GM08714 (cell line): ENCODE results near the gene SSR2.

ENCODE experiments used
- H3K4me3 ChIP-seq: fragments of 200-500 bp; sonication (Bioruptor generic); 2 replicates; pipeline ENCODE4 v1.5.1; 2014; ENCODE audit warnings: mild to moderate bottlenecking, low read length, inconsistent platforms
- ZNF274 ChIP-seq: IDR thresholded peaks from 2 replicates; pipeline ENCODE4 v1.6.1; 2012; ENCODE audit warnings: mild to moderate bottlenecking, low read depth, low read length

The SSR2 gene

DNA sequence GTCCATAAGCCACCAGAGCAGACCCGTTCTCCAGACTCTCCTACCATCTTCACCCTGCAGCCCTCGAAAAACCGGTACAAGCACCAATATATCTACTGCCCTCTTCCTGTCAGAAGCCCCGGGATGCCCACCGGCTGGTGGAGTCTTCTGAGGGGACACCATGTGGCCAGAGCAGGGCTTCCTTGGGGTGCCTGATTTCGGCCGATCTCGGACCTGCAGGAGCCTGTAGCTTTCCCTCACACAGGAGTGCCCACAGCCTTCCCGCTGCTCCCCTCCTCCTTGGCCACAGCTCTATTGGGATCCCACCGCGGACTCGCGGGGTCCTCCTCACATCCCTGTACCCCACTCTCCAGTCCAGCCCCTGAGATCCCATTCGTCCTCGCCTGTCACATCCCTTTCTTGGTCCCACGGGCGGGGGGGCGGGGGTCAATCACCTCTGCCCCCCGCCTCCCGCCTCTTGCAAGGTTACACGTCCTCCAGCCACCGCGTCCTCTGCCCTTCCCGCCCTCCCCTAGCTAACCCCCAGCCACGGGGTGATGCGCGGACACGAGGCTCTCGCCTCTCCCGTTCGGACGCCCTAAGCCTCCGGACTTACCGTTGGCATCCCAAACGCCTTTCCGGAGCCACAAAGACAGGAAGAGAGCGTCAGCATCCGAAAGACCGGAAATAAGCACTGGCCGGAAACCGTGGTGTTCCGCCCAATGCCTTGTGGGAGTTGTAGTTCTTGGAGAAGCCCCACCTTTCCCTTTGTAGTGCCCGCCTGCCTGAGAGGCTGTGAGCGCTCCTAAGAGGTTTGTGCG lies at the start of gene SSR2:
SSR2 (minus strand) TSS at position 659 of the 800 bp plus-strand sequence. CDS start 784 bp downstream, outside the sequence.
- peak within 1 kb of the TSS; percentile 70 for H3K4me3 ChIP-seq
- TF ChIP-seq ZNF274 = no peak

DNA sequence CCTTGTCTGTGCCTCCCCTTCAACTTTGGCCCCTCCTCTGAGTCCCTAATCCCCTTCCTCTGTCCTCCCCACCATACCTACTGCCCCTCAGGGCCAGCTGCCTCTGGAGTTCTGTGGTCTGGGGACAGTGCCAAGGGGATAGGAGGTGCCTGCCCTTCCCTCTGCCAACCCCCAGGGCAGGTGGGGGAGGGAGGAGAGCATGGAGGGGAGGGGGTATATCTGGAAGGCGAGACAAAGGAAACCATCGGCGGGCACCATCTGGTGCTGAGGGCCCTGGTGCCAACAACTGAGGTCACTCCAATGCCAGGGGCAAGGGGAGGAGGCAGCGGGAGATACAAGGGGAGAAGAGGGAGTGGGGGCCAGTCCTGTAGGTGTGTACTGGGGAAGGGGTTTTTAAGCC lies 49.8 kb upstream of the SSR2 start:
- H3K4me3 ChIP-seq = no peak overlapping the region
- no peak for TF ChIP-seq ZNF274

DNA sequence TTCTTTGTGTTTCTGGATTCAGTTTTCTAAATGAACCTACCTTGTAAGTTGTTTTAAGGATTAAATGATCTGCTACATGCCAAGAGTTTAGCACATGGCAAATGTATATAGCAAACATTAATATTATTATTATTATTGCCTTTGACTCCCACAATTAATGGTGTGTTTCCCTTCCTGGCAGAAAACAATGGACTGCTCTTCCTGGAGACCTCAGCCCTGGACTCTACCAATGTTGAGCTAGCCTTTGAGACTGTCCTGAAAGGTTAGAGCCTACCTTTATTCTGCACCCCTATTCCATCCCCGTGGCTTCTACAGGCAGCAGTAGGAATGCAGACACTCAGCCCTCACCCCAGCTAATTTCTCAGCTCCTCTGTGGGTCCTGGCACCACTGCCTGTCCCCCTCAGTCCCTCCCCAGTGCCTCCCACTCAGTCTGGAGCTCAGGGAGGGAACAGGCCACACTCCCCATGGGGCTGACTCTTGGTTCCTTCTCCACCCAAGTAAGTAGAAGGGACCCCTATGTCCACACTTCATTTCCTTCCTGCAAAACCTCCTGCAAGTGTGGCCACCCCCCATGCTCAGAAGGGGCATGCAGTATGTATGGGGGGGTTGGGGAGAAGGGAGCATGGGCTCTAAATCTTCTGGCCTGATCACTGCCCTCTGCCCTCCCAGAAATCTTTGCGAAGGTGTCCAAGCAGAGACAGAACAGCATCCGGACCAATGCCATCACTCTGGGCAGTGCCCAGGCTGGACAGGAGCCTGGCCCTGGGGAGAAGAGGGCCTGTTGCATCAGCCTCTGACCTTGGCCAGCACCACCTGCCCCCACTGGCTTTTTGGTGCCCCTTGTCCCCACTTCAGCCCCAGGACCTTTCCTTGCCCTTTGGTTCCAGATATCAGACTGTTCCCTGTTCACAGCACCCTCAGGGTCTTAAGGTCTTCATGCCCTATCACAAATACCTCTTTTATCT lies 49.0 kb upstream of the SSR2 start:
- TF ChIP-seq ZNF274 = no peak
- H3K4me3 ChIP-seq = no peak overlapping the region

DNA sequence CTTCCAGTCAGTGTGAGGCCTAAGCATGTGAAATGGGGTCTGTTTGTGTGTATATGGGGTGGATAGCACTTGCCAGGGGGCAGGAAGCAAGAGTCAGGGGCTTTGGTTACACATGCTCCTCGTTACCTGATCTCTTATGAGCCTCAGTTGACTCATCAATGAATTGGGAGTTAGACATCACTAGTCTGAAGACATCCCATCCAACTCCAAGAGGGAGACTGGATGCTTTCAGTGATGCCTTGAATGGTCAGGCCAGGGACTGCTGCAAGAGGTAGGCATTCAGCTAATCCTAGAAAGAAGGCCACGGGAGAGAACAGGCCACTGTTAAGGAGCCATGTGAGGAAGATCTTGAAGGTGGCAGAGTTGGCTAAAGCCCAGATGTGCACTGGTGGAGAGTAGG lies 46.5 kb upstream of the SSR2 start:
- no peak overlapping the region for H3K4me3 ChIP-seq
- no peak for TF ChIP-seq ZNF274

DNA sequence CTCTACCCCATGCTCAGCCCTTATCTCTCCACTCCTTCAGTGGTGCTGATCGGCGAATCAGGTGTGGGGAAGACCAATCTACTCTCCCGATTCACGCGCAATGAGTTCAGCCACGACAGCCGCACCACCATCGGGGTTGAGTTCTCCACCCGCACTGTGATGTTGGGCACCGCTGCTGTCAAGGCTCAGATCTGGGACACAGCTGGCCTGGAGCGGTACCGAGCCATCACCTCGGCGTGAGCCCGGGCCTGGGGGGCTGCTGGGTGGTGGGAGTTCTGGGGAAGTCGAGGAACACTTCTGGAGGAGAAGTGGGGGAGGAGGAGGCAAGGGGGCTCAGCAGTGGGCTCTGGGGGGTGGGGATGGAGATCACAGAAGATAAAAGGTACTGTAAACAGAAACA lies 45.1 kb upstream of the SSR2 start:
- no peak overlapping the region for H3K4me3 ChIP-seq
- TF ChIP-seq ZNF274 = no peak

DNA sequence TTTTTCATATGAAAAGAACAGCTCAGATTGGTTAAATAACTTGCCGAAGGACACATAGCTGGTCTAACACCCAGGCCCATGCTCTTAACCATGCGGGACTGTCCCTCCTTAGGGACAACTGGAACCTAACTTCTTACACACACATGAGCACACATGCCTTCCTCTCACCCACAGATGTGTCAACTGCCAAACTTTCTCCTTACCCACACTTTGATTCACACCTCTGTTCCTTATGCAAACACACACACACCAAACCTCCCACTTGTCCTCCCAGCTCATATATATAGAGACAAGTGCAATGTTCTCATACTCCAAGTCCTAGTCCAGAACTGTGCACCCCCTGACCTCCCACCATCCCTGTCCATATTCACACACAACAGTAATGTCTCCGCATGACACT lies 44.5 kb upstream of the SSR2 start:
- H3K4me3 ChIP-seq = no peak overlapping the region
- TF ChIP-seq ZNF274 = no peak

DNA sequence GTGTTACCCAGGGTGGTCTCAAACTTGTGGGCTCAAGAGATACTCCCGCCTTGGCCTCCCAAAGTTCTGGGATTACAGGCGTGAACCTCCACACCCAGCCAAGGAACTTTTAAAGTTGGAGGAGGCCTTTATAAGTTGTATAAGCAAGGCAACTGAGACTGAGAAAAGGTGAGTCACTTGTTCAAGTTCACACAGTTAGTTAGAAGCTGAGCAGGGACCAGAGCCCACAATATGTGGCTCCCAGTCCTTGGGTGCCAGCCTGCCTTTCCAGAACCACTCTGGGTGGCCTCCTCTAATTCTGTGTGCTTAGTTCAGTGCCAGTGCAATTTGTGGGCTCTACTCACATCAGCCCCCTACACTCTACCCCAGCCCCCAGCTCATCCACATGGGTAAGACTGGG lies 43.9 kb upstream of the SSR2 start:
- TF ChIP-seq ZNF274 = no peak
- no peak overlapping the region for H3K4me3 ChIP-seq

DNA sequence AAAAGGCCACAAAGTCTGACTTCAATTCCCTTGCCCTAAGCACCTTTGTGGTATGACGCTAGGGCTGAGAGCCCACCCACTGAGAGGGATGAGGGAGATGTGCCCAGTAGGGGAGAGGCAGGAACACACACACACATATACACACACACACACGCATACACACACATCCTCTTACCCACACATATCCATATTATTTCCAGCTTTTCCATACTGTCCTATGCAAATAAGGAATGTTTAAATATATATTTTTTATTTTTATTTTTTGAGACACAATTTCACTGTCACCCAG lies 43.2 kb upstream of the SSR2 start:
- no peak overlapping the region for H3K4me3 ChIP-seq
- TF ChIP-seq ZNF274 = no peak

DNA sequence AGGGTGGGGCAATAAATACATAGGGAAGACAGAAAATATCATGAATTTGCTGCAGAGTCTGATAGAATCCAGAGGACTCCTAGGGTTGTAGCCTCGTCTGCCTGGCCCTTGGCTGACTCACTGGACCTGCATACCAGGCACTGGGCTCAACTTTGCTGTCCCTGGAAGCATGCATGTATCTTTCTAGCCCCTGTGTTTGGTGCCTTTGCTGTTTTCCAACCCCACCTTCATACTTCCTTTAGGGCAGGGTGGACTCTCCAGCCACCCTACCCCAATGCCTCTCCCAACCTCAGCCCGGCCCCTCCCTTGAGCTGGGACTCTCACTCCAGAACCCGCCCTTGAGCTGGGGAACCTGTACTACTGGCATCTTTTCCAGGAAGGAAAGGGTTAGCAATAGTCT lies 41.4 kb upstream of the SSR2 start:
- no peak overlapping the region for H3K4me3 ChIP-seq
- TF ChIP-seq ZNF274 = no peak

DNA sequence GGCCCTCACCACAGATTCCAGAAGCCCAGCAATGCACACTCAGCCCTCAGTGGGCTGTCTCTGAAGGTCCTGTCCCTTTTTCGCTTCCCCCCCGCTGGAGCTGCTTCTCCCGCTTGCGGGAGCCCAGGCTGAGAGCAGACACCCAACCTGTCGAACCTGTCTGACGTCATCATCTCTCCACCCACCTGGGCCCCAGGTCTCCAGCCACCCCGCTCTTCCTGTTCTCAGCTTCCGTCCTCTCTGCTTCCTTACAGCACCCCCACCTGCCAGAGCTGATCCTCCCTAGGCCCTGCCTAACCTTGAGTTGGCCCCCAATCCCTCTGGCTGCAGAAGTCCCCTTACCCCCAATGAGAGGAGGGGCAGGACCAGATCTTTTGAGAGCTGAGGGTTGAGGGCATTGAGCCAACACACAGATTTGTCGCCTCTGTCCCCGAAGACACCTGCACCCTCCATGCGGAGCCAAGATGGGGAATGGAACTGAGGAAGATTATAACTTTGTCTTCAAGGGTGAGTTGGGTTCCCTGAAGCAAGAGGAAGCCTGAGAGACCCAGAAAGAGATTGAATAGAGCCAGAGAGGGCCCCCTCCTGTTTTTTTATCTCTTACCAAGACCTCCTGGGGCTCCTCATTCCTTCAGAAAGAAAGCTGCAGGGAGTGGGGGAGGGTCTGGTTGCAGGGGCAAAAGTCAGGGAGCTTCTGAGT lies 40.3 kb upstream of the SSR2 start, which contains the start of gene RAB25:
RAB25 (plus strand) TSS at position 224 of the 700 bp plus-strand sequence; CDS start at position 465, 241 bp downstream.
- no peak for TF ChIP-seq ZNF274
- no peak within 1 kb of the TSS for H3K4me3 ChIP-seq

DNA sequence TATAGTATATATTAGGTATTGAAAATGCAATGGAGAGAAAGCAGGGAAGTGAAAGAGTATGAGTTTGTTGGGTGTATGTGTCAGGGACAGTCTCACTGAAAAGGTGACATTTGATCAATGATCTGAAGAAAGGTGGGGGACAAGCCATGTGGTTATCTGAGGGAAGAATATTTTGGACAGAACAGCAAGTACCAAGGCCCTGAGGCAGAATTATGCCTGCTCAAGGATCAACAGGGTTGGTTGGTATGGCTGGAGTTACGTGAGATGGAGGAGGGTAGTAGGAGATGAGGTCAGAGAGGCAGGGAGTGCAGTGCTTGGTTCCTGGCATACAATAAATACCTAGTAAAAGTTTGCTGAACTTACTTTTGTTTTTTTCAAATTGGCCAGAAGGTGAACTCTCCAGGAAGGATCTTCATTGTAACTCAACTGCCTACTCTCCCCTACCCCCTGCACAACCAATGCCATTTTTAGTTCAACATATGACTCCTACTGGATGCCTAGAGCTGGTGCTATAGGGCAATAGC lies 35.6 kb upstream of the SSR2 start:
- H3K4me3 ChIP-seq = no peak overlapping the region
- TF ChIP-seq ZNF274 = no peak

DNA sequence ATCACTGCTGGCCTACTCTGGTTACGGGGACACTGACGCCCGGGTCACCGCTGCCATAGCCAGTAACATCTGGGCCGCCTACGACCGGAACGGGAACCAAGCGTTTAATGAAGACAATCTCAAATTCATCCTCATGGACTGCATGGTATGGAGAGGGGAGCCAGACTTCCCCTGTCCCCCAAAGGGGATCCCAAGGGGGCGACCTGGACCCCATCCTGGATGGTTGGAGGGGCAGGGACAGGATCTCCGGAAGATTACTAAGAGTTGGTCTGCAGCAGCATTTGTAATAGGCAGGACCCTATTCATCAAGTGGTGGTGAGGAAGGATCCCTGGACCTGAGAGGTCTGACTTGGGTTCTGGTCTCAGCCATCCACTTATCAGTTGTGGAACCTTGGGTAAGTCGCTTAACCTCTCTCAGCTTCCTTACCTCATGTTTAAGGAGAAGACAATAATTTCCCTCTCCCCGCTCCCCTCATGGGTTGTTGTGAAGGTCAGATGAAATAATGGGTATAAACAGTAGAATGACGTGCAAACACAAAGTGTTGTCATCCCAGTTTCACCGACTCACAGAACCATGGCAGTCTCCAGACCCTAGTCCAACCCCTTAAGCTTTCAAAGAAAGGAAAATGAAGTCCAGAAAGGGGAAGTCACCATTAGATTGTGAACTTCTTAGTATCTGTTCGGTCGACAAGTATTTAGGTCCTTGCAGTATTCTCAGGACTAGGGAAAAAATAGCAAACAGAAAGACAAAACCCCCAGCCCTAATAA lies 34.7 kb upstream of the SSR2 start:
- no peak for TF ChIP-seq ZNF274
- peak overlapping the region; percentile 66 for H3K4me3 ChIP-seq

DNA sequence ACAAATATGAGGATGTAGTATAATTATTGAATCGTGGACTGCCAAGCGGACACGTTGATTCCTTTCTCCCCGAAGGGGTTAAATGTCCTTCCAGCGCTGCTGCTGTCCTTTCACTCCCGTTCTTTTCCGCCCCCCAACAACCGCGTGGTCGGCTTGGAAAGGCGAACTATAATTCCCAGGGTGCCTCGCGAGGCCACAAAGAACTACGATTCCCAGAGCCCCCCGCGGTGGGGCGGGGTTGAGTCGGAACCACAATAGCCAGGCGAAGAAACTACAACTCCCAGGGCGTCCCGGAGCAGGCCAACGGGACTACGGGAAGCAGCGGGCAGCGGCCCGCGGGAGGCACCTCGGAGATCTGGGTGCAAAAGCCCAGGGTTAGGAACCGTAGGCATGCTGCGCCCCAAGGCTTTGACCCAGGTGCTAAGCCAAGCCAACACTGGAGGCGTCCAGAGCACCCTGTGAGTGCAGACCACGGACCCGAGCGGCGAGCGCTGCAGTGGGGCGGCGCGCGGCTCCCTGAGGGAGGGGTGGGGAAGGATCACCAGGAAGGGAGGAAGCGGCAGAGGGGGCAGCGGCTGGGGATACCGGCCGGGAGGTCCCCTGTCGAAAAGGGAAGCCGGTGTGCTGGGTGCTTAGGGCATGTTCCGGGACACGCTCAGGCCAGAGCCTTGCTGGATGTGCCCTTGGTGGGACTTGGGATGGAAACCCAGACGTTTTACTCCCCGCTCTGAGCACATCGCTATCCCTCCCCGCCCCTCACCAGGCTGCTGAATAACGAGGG lies 33.9 kb upstream of the SSR2 start, which contains the start of gene LAMTOR2:
LAMTOR2 (plus strand) TSS at position 283 of the 781 bp plus-strand sequence; CDS start at position 391, 108 bp downstream.
- no peak for TF ChIP-seq ZNF274
- peak within 1 kb of the TSS; percentile 66 for H3K4me3 ChIP-seq
